Measurements from ENCODE around the gene ACOXL. TPM values are rescaled to one million over a fixed set of nuclear protein-coding genes. Genes with fewer than 3 reads are reported as not detected.
A peak's percentile ranks its signal among the peaks of the same experiment; 100 is the strongest.

ACOXL gene
- total RNA-seq, 2 donors from 2014 or later = 11.7 to 12.3 TPM

GRCh38 chr2:111148225-111148873, 416.0 kb downstream of the ACOXL start:
- H3K36me3 Mint-ChIP-seq (ENCODE audit: low read depth) = peaks cover 26% of the 10 kb centered on the region
- no peak overlapping the region for H3K4me3 Mint-ChIP-seq
- peak overlapping the region; percentile 85 for H3K27ac Mint-ChIP-seq
- no peak for DNase-seq
- TF ChIP-seq CTCF (conservative IDR thresholded peaks at IDR 0.05) = no peak
- no peaks in the 10 kb centered on the region for H3K27me3 Mint-ChIP-seq (ENCODE audit: insufficient read depth)
- no peak overlapping the region for H3K4me3 ChIP-seq (ENCODE audit: low read length)
- H3K27ac ChIP-seq (ENCODE audit: low read depth, low read length) = no peak overlapping the region
- no peaks in the 10 kb centered on the region for H3K27me3 ChIP-seq (ENCODE audit: control insufficient read depth, insufficient read depth, low read length, poor library complexity, severe bottlenecking)
- 85 to 100% methylated on average over 2 to 3 of the region's 3 CpGs for WGBS, 2 experiments (ENCODE audit: insufficient coverage in 1 of 2, insufficient read length in 1 of 2)
- H3K9ac ChIP-seq (ENCODE audit: extremely low read depth, low read length, poor library complexity, severe bottlenecking) = no peak overlapping the region
- peaks cover 18% of the 10 kb centered on the region for H3K4me1 Mint-ChIP-seq
- no peaks in the 10 kb centered on the region for H3K9me3 ChIP-seq (ENCODE audit: control insufficient read depth, low read length)
- H3K4me1 ChIP-seq (ENCODE audit: control insufficient read depth, insufficient read depth, low read length) = peaks cover 5% of the 10 kb centered on the region
- H3K36me3 ChIP-seq (ENCODE audit: control insufficient read depth, insufficient read depth, low read length) = peaks cover 33% of the 10 kb centered on the region
- H3K9me3 Mint-ChIP-seq = no peaks in the 10 kb centered on the region

- peaks cover 32% of the 10 kb centered on the region for H3K36me3 Mint-ChIP-seq (ENCODE audit: low read depth)
- no peak overlapping the region for H3K4me3 ChIP-seq (ENCODE audit: low read length)
- no peak overlapping the region for H3K27ac ChIP-seq (ENCODE audit: low read depth, low read length)
- H3K4me3 Mint-ChIP-seq = no peak overlapping the region
- H3K36me3 ChIP-seq (ENCODE audit: control insufficient read depth, insufficient read depth, low read length) = peaks cover 38% of the 10 kb centered on the region
- peaks cover 5% of the 10 kb centered on the region for H3K4me1 ChIP-seq (ENCODE audit: control insufficient read depth, insufficient read depth, low read length)
- H3K27me3 Mint-ChIP-seq (ENCODE audit: insufficient read depth) = no peaks in the 10 kb centered on the region
- peaks cover 18% of the 10 kb centered on the region for H3K4me1 Mint-ChIP-seq
- DNase-seq = no peak
- 92 to 93% methylated on average over 8 of the region's 8 CpGs for WGBS, 2 experiments (ENCODE audit: insufficient coverage in 1 of 2, insufficient read length in 1 of 2)
- no peak overlapping the region for H3K9ac ChIP-seq (ENCODE audit: extremely low read depth, low read length, poor library complexity, severe bottlenecking)
- no peak for TF ChIP-seq CTCF (conservative IDR thresholded peaks at IDR 0.05)
- no peaks in the 10 kb centered on the region for H3K9me3 ChIP-seq (ENCODE audit: control insufficient read depth, low read length)
- no peaks in the 10 kb centered on the region for H3K9me3 Mint-ChIP-seq
- no peak overlapping the region for H3K27ac Mint-ChIP-seq
- H3K27me3 ChIP-seq (ENCODE audit: control insufficient read depth, insufficient read depth, low read length, poor library complexity, severe bottlenecking) = no peaks in the 10 kb centered on the region
These were observed 416.6 kb downstream of the ACOXL start for GRCh38 chr2:111148925-111149324.

DNA sequence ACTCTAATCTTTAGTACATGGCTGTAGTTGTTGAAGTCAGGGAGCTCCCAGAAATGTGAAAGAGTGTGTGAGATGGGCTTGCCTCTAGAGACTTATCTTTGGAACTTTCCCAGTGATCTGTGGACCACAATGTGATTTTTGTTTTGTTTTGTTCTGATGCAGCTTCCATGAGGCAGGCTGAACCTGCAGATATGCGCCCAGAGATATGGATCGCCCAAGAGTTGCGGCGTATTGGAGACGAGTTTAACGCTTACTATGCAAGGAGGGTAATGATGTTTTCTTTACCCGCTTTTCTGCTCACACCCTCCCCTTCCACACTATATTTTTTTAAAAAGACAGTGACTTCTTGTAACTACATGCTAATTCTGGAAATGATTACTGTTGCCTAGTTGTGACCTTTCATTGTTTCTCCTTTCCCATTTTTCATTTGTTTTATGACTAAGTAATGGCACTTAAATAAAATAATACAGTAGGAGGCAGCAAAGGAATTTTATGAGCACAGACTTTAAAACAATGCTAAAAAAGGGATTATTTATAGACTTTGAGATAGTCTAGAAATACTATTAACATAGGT, 417.6 kb downstream of the ACOXL start:
- Histone ChIP-seq H3K9me3 (ENCODE audit: control insufficient read depth, low read length) (no peaks in the 10 kb centered on the region), H3K4me1 (ENCODE audit: control insufficient read depth, insufficient read depth, low read length) (peaks cover 5% of the 10 kb centered on the region), H3K9ac (ENCODE audit: extremely low read depth, low read length, poor library complexity, severe bottlenecking) (no peak overlapping the region), H3K36me3 (ENCODE audit: control insufficient read depth, insufficient read depth, low read length) (peaks cover 38% of the 10 kb centered on the region), H3K27me3 (ENCODE audit: control insufficient read depth, insufficient read depth, low read length, poor library complexity, severe bottlenecking) (no peaks in the 10 kb centered on the region), H3K4me3 (ENCODE audit: low read length) (no peak overlapping the region), H3K27ac (ENCODE audit: low read depth, low read length) (no peak overlapping the region)
- WGBS, 2 experiments (ENCODE audit: insufficient coverage in 1 of 2, insufficient read length in 1 of 2) = 99 to 100% methylated on average over 2 to 7 of the region's 7 CpGs
- Mint-ChIP-seq H3K27me3 (ENCODE audit: insufficient read depth) (no peaks in the 10 kb centered on the region), H3K36me3 (ENCODE audit: low read depth) (peaks cover 37% of the 10 kb centered on the region), H3K4me1 (peaks cover 18% of the 10 kb centered on the region), H3K9me3 (no peaks in the 10 kb centered on the region), H3K27ac (no peak overlapping the region), H3K4me3 (no peak overlapping the region)
- no peak for TF ChIP-seq CTCF (conservative IDR thresholded peaks at IDR 0.05)
- DNase-seq = no peak
